HG03108 (cell line): Measurements from ENCODE around the gene RIMBP3C.
"Not testable (repeated sequence)": the region's sequence is repeated elsewhere in the genome, so short reads cannot be mapped to it uniquely, and the experiment has no call there.

Experiments
- ATAC-seq: cut with Tn5 transposase; IDR thresholded peaks from one replicate; pipeline ENCODE4 v1.9.1; 2021; ENCODE audit warnings: moderate library complexity; ENCODE audit not compliant: unreplicated experiment

RIMBP3C gene

DNA sequence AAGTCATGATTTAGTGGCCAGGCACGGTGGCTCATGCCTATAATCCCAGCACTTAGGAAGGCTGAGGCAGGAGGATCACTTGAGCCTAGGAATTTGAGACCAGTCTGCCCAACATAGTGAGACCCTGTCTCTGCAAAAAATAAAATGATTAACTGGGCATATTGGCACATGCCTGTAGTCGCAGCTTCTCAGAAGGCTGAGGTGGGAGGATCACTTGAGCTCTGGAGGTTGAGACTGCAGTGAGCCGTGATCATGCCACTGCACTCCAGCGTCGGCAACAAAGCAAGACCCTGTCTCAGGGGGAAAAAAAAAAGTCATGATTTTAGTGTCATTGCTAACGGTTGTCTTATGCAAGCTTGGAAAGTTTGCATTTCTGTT lies 28.2 kb upstream of the RIMBP3C start:
- ATAC-seq: no peak

GRCh38 chr22:21573750-21574494 lies 22.7 kb upstream of the RIMBP3C start:
- no peak for ATAC-seq

GRCh38 chr22:21573293-21573734 lies 22.1 kb upstream of the RIMBP3C start:
- no peak for ATAC-seq

GRCh38 chr22:21571679-21572078 lies 20.4 kb upstream of the RIMBP3C start:
- ATAC-seq: no peak

DNA sequence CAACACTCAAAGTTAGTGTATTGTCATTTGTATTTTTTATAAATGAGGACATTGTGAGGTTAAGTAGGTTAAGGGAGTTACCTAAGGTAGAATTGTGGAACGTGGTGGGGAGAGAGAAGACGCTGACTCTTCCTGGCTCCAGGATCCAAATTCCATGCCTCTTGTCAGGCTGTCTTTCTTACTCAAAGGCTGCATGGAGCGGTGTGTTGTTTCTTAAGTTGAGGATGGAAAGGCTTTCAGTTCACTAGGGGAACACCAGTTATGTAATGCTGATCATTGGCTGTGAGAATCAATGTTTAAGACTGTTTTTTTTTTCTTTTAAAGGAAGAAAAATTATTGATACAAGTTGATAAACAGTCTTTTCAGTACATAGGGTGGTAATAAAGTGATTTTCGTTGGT lies 19.1 kb upstream of the RIMBP3C start:
- no peak for ATAC-seq

DNA sequence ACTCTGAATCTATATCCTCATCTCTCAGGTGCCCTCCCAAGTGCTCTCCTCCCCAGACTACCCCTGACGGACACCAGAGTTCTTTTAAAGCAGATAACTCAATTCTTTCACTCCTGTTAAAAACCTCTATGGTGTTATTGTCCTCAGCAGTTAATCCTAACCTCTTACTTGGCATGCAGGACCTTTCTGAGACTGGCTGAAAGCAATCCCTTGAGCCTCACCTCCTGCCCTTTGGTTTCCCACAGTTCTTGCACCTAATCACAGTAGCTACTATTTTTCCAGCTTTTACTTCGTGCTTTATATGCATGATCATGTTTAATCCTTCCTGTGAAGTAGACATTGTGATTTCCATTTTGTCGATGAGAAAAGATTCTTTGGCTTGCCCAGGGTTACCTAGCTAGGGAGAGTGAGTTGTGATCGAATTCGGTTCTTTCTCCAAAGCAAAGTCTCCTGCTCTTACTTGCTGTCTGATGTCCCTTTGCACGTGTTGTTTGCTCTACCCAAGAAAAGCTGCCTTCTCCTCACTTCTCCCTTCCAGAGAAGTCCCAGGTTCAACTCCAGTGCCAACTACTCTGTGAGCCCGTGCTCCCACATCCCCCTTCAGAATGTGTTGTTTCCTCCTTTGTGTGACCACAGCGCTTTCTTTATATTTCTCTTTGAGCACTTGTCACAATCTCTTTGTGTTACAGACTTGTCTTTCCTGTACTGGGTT lies 18.4 kb upstream of the RIMBP3C start:
- ATAC-seq: no peak

DNA sequence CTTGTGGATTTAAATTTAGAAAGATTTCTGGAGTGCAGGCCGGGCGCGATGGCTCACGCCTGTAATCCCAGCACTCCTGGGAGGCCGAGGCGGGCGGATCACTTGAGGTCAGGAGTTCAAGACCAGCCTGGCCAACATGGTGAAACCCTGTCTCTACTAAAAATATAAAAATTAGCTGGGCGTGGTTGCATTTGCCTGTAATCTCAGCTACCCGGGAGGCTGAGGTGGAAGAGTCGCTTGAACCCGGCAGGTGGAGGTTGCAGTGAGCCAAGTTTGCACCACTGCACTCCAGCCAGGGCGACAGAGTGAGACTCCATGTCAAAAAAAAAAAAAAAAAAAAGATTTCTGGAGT lies 17.8 kb upstream of the RIMBP3C start:
- not testable (repeated sequence) for ATAC-seq

DNA sequence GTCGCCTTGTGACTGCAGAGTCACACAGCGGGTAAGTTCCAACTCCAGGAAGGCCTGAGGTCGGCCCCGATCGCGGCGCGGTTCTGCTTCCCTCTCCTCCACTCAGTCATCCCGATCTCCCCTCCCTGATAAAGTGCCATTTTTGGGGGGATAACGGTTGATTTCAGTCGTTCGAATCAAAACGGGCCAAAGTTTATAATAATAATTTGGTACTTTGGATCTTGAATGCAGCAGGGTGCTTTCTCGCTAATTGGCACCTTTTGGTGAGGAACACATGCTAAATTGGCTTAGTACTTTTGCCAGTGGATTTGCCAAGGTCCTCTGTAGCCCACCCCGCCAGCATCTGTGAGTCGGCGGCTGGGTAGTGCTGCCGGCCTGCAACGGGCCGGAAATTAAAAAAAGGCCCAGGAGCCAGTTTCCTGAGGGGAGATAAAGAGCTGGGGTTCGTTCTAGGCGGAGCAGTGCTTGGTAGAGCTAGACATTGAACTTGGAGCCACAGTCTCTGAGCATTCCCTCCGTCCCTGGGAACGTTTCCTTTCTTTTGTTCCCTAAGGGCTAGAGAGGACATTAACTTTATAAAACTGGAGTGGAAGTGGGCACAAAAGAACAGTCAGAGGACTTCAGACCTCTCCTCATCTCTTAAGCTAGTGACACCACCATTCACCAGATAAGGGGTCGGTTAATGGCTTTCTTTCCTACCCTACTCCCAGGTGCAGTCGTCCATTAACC lies 17.2 kb upstream of the RIMBP3C start:
- no peak for ATAC-seq

DNA sequence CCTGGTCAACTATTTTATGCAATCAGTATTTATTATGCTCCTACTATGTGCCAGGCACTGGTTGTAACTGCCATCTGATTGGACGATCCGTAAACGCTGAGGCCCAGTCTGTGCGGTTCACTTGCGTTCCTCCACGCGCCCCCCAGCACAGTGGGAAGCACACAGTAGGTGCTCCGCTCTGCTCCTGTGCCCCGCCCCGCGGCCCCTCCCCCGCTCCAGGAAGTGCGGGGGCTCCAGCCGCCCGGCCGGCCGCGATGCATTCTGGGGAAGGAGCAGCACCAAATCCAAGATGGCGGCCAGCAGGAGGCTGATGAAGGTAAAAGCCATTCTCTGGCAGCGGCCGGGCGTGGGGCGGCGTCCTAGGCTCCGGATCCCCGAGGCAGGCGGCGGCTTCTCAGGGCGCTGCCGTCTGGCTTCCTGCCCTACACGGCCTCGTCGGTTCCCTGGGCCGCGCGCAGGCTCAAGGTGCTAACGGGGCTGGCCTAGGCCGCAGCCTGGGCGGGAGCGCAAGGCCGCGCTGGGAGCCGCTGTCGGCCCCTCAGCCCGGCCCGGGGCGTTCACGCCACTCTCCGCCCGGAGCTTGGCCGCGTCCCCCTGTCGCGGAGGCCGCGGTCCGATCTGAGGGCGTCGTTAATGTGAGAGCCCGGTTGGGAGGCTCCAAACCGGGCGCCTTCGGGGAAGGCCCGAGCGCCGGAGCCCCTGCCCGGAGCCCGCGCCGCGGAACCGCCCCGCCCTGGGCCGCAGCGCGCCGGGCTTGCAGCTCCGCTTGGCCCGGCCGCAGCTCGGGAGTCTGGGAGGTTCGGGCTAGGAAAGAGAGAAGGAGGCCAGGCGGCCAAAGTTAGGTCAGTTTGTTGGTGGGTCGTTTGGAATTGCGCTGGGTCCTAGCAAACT lies 16.4 kb upstream of the RIMBP3C start, which contains the start of gene UBE2L3:
TSS of gene UBE2L3 (plus strand) at position 259 of the 891 bp plus-strand sequence. CDS start at position 290, 31 bp downstream.
- ATAC-seq: peak; percentile 71

GRCh38 chr22:21564411-21564810 lies 13.2 kb upstream of the RIMBP3C start:
- ATAC-seq: no peak

GRCh38 chr22:21563912-21564311 lies 12.7 kb upstream of the RIMBP3C start:
- ATAC-seq: no peak

DNA sequence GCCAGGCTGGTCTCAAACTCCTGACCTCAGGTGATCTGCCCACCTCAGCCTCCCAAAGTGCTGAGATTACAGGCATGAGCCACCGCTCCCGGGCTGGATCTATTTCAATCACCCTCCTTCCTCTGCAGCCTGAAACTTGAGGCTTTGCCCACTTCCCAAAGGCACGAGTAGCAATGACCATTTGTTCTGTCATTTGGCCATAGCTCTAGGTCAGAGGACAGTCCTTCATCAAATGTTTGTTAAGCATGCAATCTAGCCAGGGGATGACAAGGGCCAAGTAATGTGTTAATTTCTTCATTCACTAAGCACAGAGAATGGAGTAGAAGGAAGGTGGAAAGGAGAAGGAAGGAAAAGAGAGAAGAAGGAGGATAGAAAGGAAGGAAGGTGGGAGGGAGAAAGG lies 9.4 kb upstream of the RIMBP3C start:
- ATAC-seq: not testable (repeated sequence)

DNA sequence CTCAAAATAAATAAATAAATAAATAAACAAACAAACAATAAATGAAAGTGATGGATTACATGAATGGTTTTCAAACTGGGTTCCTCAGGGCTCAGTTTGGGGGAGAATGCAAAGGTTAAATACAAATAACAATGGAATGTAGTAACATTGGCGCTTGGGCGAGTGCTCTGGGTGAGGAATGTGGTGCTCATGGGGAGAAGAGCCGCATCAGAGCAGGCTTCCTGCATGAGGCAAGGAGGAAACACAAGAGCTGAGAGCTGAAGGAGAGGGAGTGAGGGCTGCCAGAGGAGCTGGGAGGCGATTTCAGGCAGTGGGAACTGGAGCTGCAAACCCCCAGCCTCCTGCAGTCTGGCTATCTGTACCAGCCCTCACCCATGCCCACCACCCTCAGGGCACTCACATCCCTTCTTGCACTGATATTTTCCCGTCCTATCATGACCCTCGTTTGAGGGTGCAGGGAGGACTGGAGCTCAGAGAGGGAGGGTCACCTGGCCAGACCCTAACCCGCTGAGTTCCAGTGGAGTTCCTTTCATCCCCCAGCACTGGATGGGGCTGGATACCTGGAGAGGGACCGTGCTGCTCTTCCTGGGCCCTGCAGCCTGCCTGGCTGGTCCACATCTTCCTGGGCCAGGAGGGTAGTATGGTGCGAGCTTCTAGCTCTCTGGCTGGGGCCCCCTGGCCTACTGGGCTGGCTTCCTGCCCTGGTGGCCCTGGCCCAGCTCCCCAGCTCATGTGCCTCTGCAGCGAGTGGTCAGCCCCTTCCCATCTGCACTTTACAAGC lies 8.3 kb upstream of the RIMBP3C start:
- ATAC-seq: not testable (repeated sequence)

- ATAC-seq: peak; percentile 24
Measured at GRCh38 chr22:21550678-21551047, 598 bp downstream of the RIMBP3C start.

GRCh38 chr22:21550008-21550677 lies 1.1 kb downstream of the RIMBP3C start:
- ATAC-seq: peak; percentile 80

- not testable (repeated sequence) for ATAC-seq
Measured at GRCh38 chr22:21549558-21549957, 1.7 kb downstream of the RIMBP3C start.

DNA sequence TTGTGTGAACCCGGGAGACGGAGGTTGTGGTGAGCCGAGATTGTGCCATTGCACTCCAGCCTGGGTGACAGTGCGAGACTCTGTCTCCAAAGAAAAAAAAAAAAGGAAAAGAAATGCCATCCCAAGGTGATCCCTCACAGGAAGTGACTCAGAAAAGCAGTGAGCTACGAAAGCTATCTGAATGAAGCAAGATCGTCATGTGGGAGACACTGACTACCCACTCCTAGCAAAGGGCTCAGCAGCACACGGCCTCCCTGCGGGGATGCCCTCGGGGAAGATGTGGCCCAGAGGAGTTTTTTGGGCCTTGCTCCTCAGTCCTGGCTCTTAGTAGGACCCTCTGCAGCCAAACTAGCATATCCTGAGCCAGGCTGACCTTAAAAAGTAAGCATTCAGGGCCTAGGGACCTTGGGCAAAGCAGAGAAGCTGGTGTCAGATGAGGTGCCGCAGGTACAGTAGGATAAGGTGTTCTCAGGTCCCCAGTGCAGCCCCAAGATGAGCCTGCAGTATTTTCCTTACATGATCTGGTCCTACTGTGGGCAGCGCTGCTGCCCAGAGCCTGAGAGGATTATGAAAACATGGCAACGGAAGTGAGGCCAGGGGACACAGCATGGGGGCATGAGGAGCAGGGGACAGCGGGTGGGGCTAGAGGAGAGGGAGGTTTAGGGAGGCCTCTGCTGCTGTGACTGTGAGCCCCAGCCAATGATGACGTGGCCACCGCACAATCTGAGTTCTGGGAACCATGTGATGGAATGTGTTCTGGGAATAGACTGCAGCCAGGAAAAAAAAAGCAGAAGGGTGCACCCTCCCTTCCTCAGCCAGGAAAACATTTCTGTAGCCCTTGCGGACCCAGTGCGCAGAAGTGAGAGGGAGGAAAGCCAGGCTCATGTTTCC lies 6.6 kb downstream of the RIMBP3C start:
- not testable (repeated sequence) for ATAC-seq

DNA sequence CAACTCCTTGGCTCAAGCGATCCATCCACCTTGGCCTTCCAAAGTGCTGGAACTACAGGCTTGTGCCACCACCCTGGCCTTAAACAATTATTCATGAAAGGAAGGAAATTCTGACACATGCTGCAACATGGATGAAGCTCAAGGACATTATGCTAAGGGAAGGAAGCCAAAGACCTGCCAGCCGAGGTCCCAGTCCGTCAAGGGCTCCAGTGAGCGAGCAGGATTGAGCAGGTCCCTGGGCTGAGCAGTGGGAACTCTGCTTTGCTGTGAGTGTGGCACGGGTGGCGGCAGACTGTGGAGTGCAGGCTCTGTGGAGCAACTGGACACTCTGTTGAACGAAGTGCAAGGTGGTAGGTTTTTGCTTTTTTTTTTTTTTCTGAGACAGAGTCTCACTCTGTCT lies 11.4 kb downstream of the RIMBP3C start:
- ATAC-seq: not testable (repeated sequence)
